Transverse colon (tissue), 4 donors: Measurements from ENCODE around the gene PIGU.

Experiments used
- CTCF ChIP-seq, 5 experiments: fragments of 200-600 bp in 3 of 5; fragments of 450-650 bp in 2 of 5; sonication (generic) in 3 of 5; IDR thresholded peaks; 1 replicate in 2 of 5; 2 replicates in 3 of 5; pipeline ENCODE4 v1.5.1; 2016 to 2017; ENCODE audit warnings: antibody characterized with exemption in 5 of 5, inconsistent platforms in 3 of 5, mild to moderate bottlenecking in 2 of 5, moderate library complexity in 1 of 5
- EP300 ChIP-seq: sonication (generic); formaldehyde crosslinking; IDR thresholded peaks from one replicate; pipeline ENCODE4 v1.6.1; 2017; ENCODE audit warnings: antibody characterized with exemption, low read depth
- POLR2A ChIP-seq: fragments of 450-650 bp; IDR thresholded peaks from one replicate; pipeline ENCODE4 v1.6.1; 2016; ENCODE audit warnings: antibody characterized with exemption, mild to moderate bottlenecking, moderate library complexity
- POLR2AphosphoS5 ChIP-seq, 3 donors: sonication (generic); formaldehyde crosslinking; IDR thresholded peaks; one replicate each; pipeline ENCODE4 v1.6.1; 2016; ENCODE audit warnings: antibody characterized with exemption in 3 of 3

DNA sequence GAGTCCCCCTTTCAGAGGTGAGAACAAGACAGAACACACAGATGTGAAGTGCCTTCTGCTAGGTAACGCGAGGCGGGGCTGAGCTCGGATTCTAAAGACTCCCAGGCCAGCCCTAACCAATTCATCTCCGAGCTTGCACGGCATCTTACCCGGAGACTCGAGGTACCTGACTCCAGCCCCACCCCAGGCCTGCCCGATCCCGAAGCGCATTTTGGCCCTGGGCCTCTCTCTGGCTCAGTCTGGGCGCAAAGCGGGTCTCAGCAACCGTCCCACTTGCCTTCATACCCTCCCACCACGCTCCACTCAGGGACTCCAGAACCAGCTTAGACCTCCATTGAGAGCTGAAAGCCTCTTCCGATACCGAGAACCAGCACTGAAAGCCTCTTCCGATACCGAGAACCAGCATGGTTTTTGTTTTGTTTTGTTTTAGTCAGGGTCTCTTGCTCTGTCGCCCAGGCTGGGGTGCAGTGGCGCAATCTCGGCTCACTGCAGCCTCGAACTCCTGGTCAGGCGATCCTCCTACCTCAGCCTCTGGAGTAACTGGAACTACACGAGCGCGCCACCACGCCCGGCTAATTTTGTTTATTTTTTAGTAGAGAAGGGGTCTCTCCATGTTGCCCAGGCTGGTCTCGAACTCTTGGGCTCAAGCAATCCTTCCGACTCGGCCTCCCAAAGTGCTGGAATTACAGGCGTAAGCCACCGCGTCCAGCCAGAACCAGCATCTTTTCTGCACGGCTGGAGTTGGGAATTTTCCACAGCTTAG lies 161.2 kb downstream of the PIGU start:
- TF ChIP-seq POLR2AphosphoS5 (IDR thresholded peaks at IDR 0.05), result peak in 2 of 3 donors; percentile 19 to 33
- TF ChIP-seq CTCF (IDR thresholded peaks at IDR 0.05), result no peak
- TF ChIP-seq POLR2A, result peak; percentile 24
- TF ChIP-seq EP300, result no peak
